ENCODE data around the gene MS4A10.

The MS4A10 gene

DNA sequence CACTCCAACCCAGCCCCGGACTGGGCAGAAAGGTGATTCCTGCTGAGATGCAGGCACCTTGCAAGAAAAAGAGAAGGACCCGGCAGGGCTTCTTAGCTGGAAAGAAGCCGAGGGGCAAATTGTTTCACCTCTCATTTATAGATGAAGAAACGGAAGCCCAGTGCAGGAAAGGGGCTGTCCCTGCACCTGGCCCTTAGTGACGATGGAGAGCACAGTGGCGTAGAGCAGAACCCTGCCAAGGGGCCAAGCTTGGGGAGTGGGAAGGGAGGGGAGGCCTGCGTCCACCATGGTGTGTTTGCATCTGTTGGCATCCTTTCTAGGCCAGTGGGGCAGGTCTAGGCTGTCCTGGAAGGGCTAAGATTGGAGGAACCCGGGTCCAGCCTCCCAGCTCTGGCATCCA, 36.3 kb upstream of the MS4A10 start:
- no peak overlapping the region for H2BK12ac ChIP-seq (ENCODE audit: low read length in 2 of 2)
- no peak for DNase-seq
- H3K9me3 ChIP-seq (ENCODE audit: control insufficient read depth, low read length) = no peaks in the 10 kb centered on the region
- H3K14ac ChIP-seq (ENCODE audit: low read length in 2 of 2) = no peak overlapping the region
- peaks cover 4% of the 10 kb centered on the region for H3K4me1 ChIP-seq (ENCODE audit: control insufficient read depth, insufficient read depth, low read depth, low read length)
- no peak overlapping the region for H3K18ac ChIP-seq (ENCODE audit: low read depth in 1 of 2, low read length in 2 of 2)
- H2BK120ac ChIP-seq (ENCODE audit: low read depth, low read length) = no peak overlapping the region
- H4K91ac ChIP-seq (ENCODE audit: low read length) = no peak overlapping the region
- H3K4ac ChIP-seq (ENCODE audit: low read depth in 1 of 2, low read length in 2 of 2) = no peak overlapping the region
- no peak overlapping the region for H3K9ac ChIP-seq (ENCODE audit: low read length)
- no peak overlapping the region for H4K8ac ChIP-seq (ENCODE audit: low read length)
- 74% methylated on average over 8 of the region's 8 CpGs for WGBS
- no peak overlapping the region for H3K27ac ChIP-seq (ENCODE audit: low read length, poor library complexity, severe bottlenecking)
- H3K4me3 ChIP-seq (ENCODE audit: insufficient read depth in 1 of 2, low read depth in 1 of 2, low read length in 2 of 2) = no peak overlapping the region
- no peak overlapping the region for H3K23ac ChIP-seq (ENCODE audit: low read length in 2 of 2)
- H3K79me1 ChIP-seq (replicated peaks; ENCODE audit: low read length, poor library complexity, severe bottlenecking) = no peaks in the 10 kb centered on the region
- no peaks in the 10 kb centered on the region for H3K36me3 ChIP-seq (ENCODE audit: control insufficient read depth in 1 of 2, insufficient read depth in 2 of 2, low read depth in 1 of 2, low read length in 2 of 2)
- H3K4me2 ChIP-seq (ENCODE audit: low read length, poor library complexity, severe bottlenecking) = no peak overlapping the region
- H2AK5ac ChIP-seq (ENCODE audit: low read length, severe bottlenecking) = no peak overlapping the region
- H3K27me3 ChIP-seq (ENCODE audit: control insufficient read depth in 1 of 2, insufficient read depth in 1 of 2, low read length in 2 of 2) = peaks cover 24 to 41% of the 10 kb centered on the region in 2 experiments
- H2AFZ ChIP-seq (ENCODE audit: low read depth, low read length) = no peak overlapping the region
- H2BK5ac ChIP-seq (ENCODE audit: low read depth, low read length, poor library complexity, severe bottlenecking) = no peak overlapping the region
- H2BK15ac ChIP-seq (ENCODE audit: low read depth, poor library complexity, severe bottlenecking) = no peak overlapping the region

- H2BK5ac ChIP-seq (ENCODE audit: low read depth, low read length, poor library complexity, severe bottlenecking) = no peak overlapping the region
- H3K14ac ChIP-seq (ENCODE audit: low read length in 2 of 2) = no peak overlapping the region
- DNase-seq = no peak
- peaks cover 4% of the 10 kb centered on the region for H3K4me1 ChIP-seq (ENCODE audit: control insufficient read depth, insufficient read depth, low read depth, low read length)
- peaks cover 25 to 52% of the 10 kb centered on the region in 2 experiments for H3K27me3 ChIP-seq (ENCODE audit: control insufficient read depth in 1 of 2, insufficient read depth in 1 of 2, low read length in 2 of 2)
- no peak overlapping the region for H2AFZ ChIP-seq (ENCODE audit: low read depth, low read length)
- no peaks in the 10 kb centered on the region for H3K36me3 ChIP-seq (ENCODE audit: control insufficient read depth in 1 of 2, insufficient read depth in 2 of 2, low read depth in 1 of 2, low read length in 2 of 2)
- H3K9ac ChIP-seq (ENCODE audit: low read length) = no peak overlapping the region
- H4K8ac ChIP-seq (ENCODE audit: low read length) = no peak overlapping the region
- H3K4me3 ChIP-seq (ENCODE audit: insufficient read depth in 1 of 2, low read depth in 1 of 2, low read length in 2 of 2) = no peak overlapping the region
- no peak overlapping the region for H2BK12ac ChIP-seq (ENCODE audit: low read length in 2 of 2)
- no peak overlapping the region for H3K4ac ChIP-seq (ENCODE audit: low read depth in 1 of 2, low read length in 2 of 2)
- no peak overlapping the region for H2BK15ac ChIP-seq (ENCODE audit: low read depth, poor library complexity, severe bottlenecking)
- H3K18ac ChIP-seq (ENCODE audit: low read depth in 1 of 2, low read length in 2 of 2) = no peak overlapping the region
- no peak overlapping the region for H2AK5ac ChIP-seq (ENCODE audit: low read length, severe bottlenecking)
- H2BK120ac ChIP-seq (ENCODE audit: low read depth, low read length) = no peak overlapping the region
- H3K9me3 ChIP-seq (ENCODE audit: control insufficient read depth, low read length) = no peaks in the 10 kb centered on the region
- H3K27ac ChIP-seq (ENCODE audit: low read length, poor library complexity, severe bottlenecking) = no peak overlapping the region
- 76% methylated on average over 3 of the region's 3 CpGs for WGBS
- H4K91ac ChIP-seq (ENCODE audit: low read length) = no peak overlapping the region
- no peak overlapping the region for H3K23ac ChIP-seq (ENCODE audit: low read length in 2 of 2)
- H3K79me1 ChIP-seq (replicated peaks; ENCODE audit: low read length, poor library complexity, severe bottlenecking) = no peaks in the 10 kb centered on the region
- no peak overlapping the region for H3K4me2 ChIP-seq (ENCODE audit: low read length, poor library complexity, severe bottlenecking)
Observed at GRCh38 chr11:60750911-60751310, 34.2 kb upstream of the MS4A10 start.

GRCh38 chr11:60753309-60753708, 31.8 kb upstream of the MS4A10 start:
- Histone ChIP-seq H3K27ac (ENCODE audit: low read length, poor library complexity, severe bottlenecking) (no peak overlapping the region), H3K9me3 (ENCODE audit: control insufficient read depth, low read length) (no peaks in the 10 kb centered on the region), H3K4me1 (ENCODE audit: control insufficient read depth, insufficient read depth, low read depth, low read length) (no peaks in the 10 kb centered on the region), H2BK12ac (ENCODE audit: low read length in 2 of 2) (no peak overlapping the region), H3K79me1 (replicated peaks; ENCODE audit: low read length, poor library complexity, severe bottlenecking) (no peaks in the 10 kb centered on the region), H2AFZ (ENCODE audit: low read depth, low read length) (no peak overlapping the region), H2BK120ac (ENCODE audit: low read depth, low read length) (no peak overlapping the region), H3K36me3 (ENCODE audit: control insufficient read depth in 1 of 2, insufficient read depth in 2 of 2, low read depth in 1 of 2, low read length in 2 of 2) (no peaks in the 10 kb centered on the region), H3K23ac (ENCODE audit: low read length in 2 of 2) (no peak overlapping the region), H3K4ac (ENCODE audit: low read depth in 1 of 2, low read length in 2 of 2) (no peak overlapping the region), H3K9ac (ENCODE audit: low read length) (no peak overlapping the region), H2BK15ac (ENCODE audit: low read depth, poor library complexity, severe bottlenecking) (no peak overlapping the region), H3K14ac (ENCODE audit: low read length in 2 of 2) (no peak overlapping the region), H4K91ac (ENCODE audit: low read length) (no peak overlapping the region), H4K8ac (ENCODE audit: low read length) (no peak overlapping the region), H3K4me3 (ENCODE audit: insufficient read depth in 1 of 2, low read depth in 1 of 2, low read length in 2 of 2) (no peak overlapping the region), H2AK5ac (ENCODE audit: low read length, severe bottlenecking) (no peak overlapping the region), H2BK5ac (ENCODE audit: low read depth, low read length, poor library complexity, severe bottlenecking) (no peak overlapping the region), H3K18ac (ENCODE audit: low read depth in 1 of 2, low read length in 2 of 2) (no peak overlapping the region), H3K27me3 (ENCODE audit: control insufficient read depth in 1 of 2, insufficient read depth in 1 of 2, low read length in 2 of 2) (peaks cover 36 to 68% of the 10 kb centered on the region in 2 experiments), H3K4me2 (ENCODE audit: low read length, poor library complexity, severe bottlenecking) (no peak overlapping the region)
- DNase-seq = no peak
- 65% methylated on average over 4 of the region's 4 CpGs for WGBS

DNA sequence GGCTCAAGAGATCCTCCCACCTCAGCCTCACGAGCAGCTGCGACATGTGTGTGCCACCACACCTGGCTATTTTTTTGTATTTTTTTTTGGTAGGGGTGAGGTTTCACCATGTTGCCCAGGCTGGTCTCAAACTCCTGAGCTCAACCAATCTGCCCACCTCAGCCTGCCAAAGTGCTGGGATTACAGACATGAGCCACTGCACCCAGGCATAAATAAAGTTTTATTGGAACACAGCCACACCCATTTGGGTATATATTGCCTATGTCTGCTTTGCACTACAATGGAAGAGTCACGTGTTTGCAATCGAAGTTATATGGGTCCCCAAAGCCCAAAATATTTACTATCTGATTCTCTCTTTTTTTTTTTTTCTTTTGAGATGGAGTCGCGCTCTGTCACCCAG, 30.2 kb upstream of the MS4A10 start:
- Histone ChIP-seq H3K4me2 (ENCODE audit: low read length, poor library complexity, severe bottlenecking) (no peak overlapping the region), H3K23ac (ENCODE audit: low read length in 2 of 2) (no peak overlapping the region), H2BK12ac (ENCODE audit: low read length in 2 of 2) (no peak overlapping the region), H3K14ac (ENCODE audit: low read length in 2 of 2) (no peak overlapping the region), H4K91ac (ENCODE audit: low read length) (no peak overlapping the region), H3K4me1 (ENCODE audit: control insufficient read depth, insufficient read depth, low read depth, low read length) (no peaks in the 10 kb centered on the region), H2AFZ (ENCODE audit: low read depth, low read length) (no peak overlapping the region), H3K36me3 (ENCODE audit: control insufficient read depth in 1 of 2, insufficient read depth in 2 of 2, low read depth in 1 of 2, low read length in 2 of 2) (no peaks in the 10 kb centered on the region), H3K4me3 (ENCODE audit: insufficient read depth in 1 of 2, low read depth in 1 of 2, low read length in 2 of 2) (no peak overlapping the region), H4K8ac (ENCODE audit: low read length) (no peak overlapping the region), H2BK5ac (ENCODE audit: low read depth, low read length, poor library complexity, severe bottlenecking) (no peak overlapping the region), H3K79me1 (replicated peaks; ENCODE audit: low read length, poor library complexity, severe bottlenecking) (no peaks in the 10 kb centered on the region), H3K4ac (ENCODE audit: low read depth in 1 of 2, low read length in 2 of 2) (no peak overlapping the region), H3K9ac (ENCODE audit: low read length) (no peak overlapping the region), H3K27me3 (ENCODE audit: control insufficient read depth in 1 of 2, insufficient read depth in 1 of 2, low read length in 2 of 2) (peaks cover 36 to 70% of the 10 kb centered on the region in 2 experiments), H2AK5ac (ENCODE audit: low read length, severe bottlenecking) (no peak overlapping the region), H2BK15ac (ENCODE audit: low read depth, poor library complexity, severe bottlenecking) (no peak overlapping the region), H3K9me3 (ENCODE audit: control insufficient read depth, low read length) (no peaks in the 10 kb centered on the region), H3K27ac (ENCODE audit: low read length, poor library complexity, severe bottlenecking) (no peak overlapping the region), H3K18ac (ENCODE audit: low read depth in 1 of 2, low read length in 2 of 2) (no peak overlapping the region), H2BK120ac (ENCODE audit: low read depth, low read length) (no peak overlapping the region)
- no peak for DNase-seq
- 85% methylated on average over 3 of the region's 6 CpGs for WGBS
